GM12873 (cell line): ENCODE data around the gene GNAT1.

ENCODE experiments used
- TF ChIP-seq, protein P1 (sequence below): IDR thresholded peaks from 2 replicates; pipeline ENCODE4 v1.5.1; 2012; ENCODE audit warnings: low read depth, mild to moderate bottlenecking, moderate library complexity, low read length, control low read depth; ENCODE audit not compliant: insufficient read depth; ENCODE audit errors: missing control alignments

The GNAT1 gene

DNA sequence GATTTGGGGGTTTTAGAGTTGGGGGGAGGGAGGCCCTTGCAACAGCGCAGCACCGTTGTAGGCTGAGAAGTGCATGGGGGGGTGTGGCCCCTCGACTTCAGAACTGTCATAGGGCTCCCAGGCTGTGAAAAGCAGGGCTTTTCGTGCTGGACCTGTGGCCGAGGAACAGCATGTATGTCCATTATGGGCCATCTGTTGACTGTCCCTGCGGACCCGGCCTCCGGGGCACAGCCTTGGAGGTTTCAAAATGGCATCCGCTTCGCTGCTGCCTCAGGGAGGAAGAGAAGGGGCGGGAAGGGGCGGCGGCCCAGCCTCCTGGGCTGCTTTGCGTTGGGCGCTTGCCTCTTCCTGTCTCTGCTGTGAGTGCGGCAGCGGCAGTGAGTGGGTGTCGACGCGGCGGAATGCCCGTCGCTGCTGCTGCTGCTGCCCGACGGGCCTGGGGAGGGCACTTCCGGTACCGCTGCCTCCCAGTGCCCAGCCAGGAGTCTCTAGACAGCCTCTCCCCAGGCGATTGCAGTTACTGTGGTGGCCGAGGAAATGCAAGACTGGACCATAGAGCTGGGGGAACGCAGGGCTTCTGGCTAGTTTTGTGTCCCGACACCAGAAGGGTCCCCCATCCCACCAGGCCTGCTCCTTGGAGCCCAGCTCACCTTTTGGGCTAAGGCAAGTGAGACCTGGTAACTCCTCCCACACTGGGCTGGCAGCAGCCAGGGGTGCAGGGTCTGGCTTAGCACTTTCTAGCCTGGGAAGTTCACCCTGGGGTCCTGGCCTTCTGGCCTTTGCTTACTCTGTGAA is 46.5 kb downstream of the GNAT1 start:
- TF ChIP-seq, protein P1, sequence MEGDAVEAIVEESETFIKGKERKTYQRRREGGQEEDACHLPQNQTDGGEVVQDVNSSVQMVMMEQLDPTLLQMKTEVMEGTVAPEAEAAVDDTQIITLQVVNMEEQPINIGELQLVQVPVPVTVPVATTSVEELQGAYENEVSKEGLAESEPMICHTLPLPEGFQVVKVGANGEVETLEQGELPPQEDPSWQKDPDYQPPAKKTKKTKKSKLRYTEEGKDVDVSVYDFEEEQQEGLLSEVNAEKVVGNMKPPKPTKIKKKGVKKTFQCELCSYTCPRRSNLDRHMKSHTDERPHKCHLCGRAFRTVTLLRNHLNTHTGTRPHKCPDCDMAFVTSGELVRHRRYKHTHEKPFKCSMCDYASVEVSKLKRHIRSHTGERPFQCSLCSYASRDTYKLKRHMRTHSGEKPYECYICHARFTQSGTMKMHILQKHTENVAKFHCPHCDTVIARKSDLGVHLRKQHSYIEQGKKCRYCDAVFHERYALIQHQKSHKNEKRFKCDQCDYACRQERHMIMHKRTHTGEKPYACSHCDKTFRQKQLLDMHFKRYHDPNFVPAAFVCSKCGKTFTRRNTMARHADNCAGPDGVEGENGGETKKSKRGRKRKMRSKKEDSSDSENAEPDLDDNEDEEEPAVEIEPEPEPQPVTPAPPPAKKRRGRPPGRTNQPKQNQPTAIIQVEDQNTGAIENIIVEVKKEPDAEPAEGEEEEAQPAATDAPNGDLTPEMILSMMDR: peak; percentile 4

DNA sequence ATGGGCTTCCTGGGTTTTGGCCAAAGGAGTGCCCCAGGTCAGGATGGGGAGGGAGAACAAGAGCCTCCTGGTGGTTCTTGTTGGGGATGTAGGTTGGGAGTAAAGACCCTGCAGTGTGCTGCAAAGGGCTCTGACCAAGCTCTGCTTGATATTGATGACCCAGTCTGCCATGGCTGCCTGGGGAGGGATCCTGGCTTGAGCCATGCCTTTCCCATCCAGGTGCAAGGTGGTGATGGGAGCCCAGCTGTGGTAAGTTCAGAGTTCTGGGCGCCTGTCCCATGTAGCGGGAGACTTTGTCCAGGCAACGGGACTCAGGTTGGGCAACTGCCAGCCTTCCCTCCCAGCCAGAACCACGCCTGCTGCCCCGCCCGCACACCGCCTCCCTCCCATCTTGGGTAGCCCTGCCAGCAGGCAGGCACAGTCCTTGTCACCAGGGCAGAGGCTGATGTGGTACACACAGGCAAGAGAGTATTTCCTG is 47.2 kb downstream of the GNAT1 start:
- TF ChIP-seq, protein P1: no peak

DNA sequence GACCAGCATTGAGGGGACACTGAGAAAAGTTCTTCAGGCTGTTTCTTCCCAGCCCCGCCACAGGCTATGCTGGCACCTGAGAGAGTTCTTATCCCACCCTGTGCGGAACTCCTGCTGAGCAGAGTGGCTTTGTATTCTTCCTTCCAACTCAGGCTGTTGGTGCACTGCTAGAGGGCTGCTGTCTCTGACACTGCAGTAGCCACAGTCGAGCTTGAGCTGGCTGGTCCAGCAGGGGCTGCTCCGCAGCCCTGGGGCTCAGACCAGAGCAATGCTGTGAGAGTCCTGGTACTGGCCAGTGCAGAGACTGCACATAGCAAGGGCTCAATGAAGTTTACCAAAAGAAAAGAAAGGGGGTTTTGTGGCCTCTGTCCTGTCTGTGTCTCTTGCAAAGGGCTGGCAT is 48.2 kb downstream of the GNAT1 start:
- TF ChIP-seq, protein P1: no peak

DNA sequence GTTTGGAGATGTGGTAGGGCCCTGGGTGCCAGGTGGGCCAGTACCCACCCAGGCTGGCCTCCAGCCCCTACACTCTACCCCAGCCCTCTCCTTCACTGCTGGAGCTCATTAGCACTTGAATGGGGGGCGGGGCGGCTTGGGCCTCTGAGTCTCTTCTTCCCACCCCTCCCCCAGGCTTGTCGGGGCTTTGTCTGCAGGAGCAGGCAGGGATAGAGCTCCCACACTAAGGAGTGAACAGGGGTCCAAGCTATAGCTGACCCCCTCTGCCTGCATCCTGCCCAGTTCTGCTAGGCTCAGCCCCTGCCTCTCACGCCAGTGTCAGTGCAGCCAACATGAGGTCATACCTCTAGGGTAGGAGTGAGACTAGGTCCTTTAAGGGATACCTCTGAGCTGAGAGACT is 49.8 kb downstream of the GNAT1 start:
- TF ChIP-seq, protein P1: no peak

DNA sequence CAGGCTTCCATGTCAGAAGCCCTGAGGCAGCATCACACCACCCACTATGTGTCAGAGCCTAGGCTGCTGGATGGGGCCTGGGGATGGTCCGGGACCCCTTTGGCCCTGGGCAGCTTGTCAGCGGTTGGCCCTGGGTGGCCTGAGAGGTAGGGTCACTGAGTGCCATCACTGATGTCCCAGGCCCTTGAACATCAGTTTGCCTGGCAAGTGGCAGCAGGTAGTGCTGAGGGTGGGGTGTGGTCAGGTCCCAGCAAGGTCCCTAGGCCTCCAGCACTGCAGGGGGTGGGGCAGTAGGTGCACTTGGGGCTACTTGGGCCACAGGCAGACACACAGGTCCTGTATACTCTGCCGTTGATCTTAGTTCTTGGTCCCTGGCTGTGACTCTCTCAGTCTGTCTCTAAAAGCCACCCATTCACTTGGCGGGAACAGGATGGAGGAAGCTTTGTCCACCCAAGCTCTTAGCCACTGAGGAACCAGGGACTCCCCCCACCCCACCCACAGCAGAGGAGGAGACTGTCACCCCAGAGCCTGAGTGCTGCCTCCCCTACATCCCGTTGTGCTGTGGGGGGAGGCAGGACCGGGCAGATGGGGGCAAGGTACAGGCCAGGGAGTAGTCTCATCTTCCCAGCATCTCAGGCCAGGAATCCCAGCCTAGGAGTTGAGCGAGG is 50.4 kb downstream of the GNAT1 start:
- TF ChIP-seq, protein P1: no peak

DNA sequence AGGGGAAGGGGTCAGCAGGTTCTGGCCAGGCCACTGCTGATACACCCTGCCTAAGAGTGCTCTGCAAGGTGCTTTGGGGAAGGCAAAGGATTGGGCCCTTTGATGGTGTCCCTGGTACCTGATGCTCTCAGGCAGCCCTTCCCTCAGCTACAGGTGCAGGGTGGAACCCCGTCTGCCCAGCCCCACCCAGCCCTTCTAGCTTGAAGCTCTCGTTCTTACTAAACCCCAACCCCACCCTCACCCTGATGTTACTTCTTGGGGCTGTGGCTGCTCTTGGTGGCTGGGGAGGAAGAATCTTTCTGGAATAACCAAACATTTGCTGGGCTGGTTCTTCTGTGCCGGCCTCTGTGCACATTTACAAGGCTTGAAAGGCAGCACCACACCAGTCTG is 51.0 kb downstream of the GNAT1 start:
- TF ChIP-seq, protein P1: no peak

DNA sequence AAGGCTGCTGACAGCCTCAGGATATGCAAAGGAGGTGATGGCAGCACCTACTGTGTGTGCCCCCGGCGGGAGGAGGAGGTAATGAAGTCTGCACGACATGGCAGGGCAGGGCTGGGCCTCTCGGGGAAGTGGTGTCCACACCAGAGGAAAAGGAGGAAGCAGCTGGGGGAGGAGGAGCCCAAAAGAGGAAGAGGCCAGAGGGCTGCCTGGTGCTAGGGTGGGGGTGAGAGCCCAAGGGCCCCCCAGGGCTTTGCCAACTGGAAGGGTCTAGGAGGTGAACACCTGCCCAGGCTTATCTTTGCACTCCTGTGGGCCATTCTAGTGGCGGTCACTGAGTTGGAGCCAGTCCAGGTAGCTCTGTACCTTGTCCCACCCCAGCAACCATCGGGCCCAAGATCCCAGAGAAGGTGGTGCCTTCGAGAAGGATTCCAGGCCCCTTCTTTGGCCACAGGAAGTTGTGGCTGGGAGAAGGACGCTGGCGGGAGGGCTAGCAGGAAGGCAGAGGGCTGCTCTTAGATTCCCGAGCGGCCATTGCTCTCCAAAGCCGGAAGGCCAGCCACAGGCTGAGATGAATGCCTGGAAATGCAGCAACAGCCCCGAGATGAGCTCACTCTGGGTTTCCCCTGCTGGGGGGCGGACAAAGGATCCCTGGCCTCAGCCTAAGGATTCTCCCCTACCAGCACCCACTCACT is 51.6 kb downstream of the GNAT1 start:
- TF ChIP-seq, protein P1: no peak
